LNCAP (cell line): ENCODE results near the gene ELAPOR1.

Experiments used
- TF ChIP-seq, protein P1 (sequence below): fragments of 450-650 bp; IDR thresholded peaks from 2 replicates; pipeline ENCODE4 v1.5.1; 2017; ENCODE audit warnings: mild to moderate bottlenecking

The ELAPOR1 gene

DNA sequence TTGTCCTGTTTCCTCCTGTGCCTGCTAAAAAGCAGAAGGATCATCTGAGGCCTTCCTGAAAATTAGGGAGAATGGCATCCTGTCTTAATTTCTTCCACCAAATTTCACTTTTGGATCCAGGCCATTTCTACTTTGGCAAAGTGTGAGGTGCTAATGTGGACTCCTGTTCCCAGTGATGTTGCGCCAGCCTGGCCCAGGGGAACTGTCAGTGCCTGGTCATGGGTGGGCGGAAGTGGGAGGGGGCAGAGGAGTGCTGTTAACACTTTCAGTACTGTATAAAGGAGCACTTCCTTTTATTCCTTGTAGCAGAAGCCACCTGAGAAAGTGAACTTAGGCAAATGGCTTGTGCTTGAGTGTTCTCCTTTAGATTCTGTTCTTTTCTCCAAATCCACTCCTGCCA is 19.9 kb downstream of the ELAPOR1 start:
- TF ChIP-seq, protein P1, sequence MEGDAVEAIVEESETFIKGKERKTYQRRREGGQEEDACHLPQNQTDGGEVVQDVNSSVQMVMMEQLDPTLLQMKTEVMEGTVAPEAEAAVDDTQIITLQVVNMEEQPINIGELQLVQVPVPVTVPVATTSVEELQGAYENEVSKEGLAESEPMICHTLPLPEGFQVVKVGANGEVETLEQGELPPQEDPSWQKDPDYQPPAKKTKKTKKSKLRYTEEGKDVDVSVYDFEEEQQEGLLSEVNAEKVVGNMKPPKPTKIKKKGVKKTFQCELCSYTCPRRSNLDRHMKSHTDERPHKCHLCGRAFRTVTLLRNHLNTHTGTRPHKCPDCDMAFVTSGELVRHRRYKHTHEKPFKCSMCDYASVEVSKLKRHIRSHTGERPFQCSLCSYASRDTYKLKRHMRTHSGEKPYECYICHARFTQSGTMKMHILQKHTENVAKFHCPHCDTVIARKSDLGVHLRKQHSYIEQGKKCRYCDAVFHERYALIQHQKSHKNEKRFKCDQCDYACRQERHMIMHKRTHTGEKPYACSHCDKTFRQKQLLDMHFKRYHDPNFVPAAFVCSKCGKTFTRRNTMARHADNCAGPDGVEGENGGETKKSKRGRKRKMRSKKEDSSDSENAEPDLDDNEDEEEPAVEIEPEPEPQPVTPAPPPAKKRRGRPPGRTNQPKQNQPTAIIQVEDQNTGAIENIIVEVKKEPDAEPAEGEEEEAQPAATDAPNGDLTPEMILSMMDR: no peak

DNA sequence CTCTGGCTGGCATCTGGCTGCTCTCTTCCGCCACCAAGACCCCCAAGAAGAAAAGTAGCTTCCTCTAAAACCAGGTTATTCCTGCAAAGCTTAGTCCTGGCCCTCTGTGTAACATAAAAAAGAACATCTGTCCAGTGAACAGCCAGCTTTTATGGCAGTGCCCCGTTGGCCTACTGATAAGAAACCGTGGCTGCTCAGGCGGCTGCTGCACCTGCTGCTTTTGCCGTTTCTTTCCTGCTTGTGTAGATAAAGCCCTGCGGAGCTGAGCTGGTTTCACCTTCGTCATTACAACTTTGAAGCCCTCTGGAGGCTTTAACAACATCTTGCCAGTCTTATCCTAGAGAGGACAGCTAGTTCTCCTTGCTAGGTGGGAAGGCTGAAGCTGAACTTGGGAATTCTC is 20.5 kb downstream of the ELAPOR1 start:
- TF ChIP-seq, protein P1: no peak

DNA sequence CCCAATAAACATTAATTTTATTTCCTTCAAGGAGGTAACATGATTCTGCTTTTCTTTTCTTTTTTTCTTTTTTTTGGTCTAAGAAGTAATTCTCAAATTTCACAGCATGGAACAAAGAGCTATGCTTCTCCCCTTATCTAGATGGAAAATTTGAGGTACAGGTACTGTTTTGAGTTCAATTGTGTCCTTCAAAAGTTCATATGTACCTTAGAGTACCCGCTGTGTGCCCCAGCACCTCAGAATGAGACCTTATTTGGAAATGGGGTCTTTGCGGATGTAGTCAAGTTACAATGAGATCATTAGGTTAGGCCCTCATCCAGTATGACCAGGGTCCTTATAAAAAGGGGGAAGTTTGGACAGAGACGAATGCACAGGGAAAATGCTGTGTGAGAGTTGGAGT is 22.0 kb downstream of the ELAPOR1 start:
- TF ChIP-seq, protein P1: no peak

DNA sequence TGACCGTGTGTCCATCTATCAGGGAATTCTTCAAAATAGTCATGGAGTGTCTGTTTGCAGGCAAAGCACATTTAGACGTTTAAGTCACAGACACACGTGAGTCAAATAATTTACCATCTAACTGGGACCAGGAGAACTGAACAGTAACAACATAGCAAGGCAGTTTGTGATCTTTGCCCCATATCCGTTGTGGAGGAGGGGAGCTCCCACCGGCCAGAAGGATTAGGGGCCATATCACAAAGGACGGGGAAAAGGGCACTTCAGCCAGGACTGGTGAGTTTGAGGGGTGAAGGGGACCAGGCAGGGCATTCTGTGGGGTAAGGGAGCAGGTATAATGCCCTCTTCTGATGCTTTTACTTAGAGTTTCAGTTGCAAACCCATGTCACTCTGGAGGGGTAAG is 22.9 kb downstream of the ELAPOR1 start:
- TF ChIP-seq, protein P1: no peak

DNA sequence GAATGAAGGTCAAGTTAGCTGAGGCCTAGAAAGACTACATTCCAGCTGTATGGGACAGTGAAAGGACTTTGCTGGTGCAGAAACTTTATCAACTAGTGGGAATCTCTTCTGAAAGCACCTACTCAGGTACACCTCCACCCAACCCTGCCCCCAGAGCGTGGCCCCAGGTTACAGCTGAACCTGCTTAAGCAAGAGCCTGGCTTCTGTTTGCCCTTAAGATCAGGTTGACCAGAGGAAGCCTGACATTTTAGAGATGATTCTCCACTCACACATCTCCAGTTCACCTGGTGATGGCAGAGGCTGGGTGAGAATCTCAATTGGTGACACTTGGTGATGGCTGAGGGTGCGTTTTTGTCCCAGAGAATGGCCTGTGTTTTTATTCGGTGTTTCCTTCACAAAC is 24.0 kb downstream of the ELAPOR1 start:
- TF ChIP-seq, protein P1: no peak

DNA sequence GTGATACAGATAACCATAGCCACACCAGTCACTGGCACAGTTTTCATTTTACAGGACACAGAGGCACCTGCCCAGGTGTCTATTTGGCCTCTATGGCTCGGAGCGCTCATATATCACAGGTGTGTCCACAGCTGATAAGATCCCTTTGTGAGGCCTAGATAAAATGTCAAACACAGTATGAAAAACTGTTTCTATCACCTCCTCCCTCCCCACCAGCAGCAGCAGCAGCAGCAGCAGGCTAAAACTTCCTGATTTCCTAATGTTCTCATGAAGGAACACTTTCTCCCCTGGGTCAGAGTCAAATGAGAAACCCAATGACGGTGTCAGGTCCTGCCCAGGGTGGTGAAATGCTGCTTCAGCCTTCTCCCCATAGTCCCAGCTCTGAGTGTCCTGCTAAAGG is 24.4 kb downstream of the ELAPOR1 start:
- TF ChIP-seq, protein P1: no peak

DNA sequence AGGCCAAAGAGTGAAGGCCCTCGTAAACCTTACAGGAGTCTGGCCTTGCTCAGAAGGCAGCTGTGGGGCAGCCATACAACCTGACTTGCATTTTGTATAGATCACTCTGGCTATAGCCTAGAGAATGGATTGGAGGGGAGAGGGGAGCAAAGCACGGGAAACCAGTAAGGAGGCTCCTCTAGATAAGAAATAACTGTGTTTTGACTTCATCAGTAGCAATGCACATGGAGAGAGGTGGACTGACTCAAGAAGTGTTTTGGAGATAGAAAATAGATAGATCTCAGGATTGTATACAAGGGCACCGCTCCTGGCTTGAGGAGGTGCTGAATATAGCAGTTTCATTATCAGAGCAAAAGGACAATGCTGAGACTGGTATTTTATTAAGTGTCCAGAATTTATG is 26.5 kb downstream of the ELAPOR1 start:
- TF ChIP-seq, protein P1: no peak

DNA sequence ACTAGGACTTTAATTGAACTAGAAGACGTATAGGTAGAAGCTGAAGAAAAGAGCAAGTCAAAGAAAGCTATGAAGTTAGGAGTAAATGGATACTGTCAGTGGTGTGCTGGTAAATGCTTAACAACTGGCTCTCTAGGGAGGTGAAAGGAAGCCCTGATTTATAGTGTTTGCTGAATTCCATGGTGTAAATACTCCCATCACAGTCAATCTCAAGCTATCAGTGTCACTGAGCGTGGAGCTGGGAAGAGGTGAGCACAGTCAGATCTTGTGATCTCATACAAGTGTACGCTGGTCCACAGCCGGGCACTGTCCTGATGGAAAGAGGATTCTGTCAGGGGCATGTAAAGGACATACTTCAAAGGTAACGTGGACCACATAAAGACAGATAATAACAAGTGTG is 28.3 kb downstream of the ELAPOR1 start:
- TF ChIP-seq, protein P1: no peak
